K562 (cell line): ENCODE results near the gene EPHA2.

ENCODE experiments used
- BMI1 ChIP-seq: fragments of 150-350 bp; IDR thresholded peaks from 2 replicates; pipeline ENCODE4 v1.6.1; 2014; ENCODE audit warnings: low read length
- CHCHD3 ChIP-seq: fragments of 250-450 bp; sonication (Bioruptor Pico); IDR thresholded peaks from 2 replicates; pipeline ENCODE4 v2.1.2; 2022; ENCODE audit warnings: mild to moderate bottlenecking
- CTCF ChIP-seq, 3 experiments: IDR thresholded peaks in 2 of 3; conservative IDR thresholded peaks in 1 of 3; 2 replicates each; pipeline ENCODE4 v1.5.1; 2011 to 2012; ENCODE audit warnings: low read length in 3 of 3, mild to moderate bottlenecking in 3 of 3, control low read depth in 2 of 3, improper control_type of control experiment in 1 of 3, inconsistent platforms in 1 of 3, low read depth in 1 of 3, mixed read lengths in 1 of 3, moderate library complexity in 1 of 3; ENCODE audit not compliant: insufficient read depth in 2 of 3
- EP400 ChIP-seq: fragments of 450-650 bp; IDR thresholded peaks from 2 replicates; pipeline ENCODE4 v1.6.1; 2017; ENCODE audit warnings: antibody characterized with exemption, mild to moderate bottlenecking, moderate library complexity
- ESRRA ChIP-seq: fragments of 450-650 bp; IDR thresholded peaks from 2 replicates; pipeline ENCODE4 v1.6.1; 2014; ENCODE audit warnings: low read depth, mild to moderate bottlenecking, moderate library complexity, borderline replicate concordance
- FOXP1 ChIP-seq: sonication (generic); formaldehyde crosslinking; IDR thresholded peaks from 2 replicates; pipeline ENCODE4 v1.8.0; 2022; ENCODE audit warnings: mild to moderate bottlenecking, missing genetic modification reagents
- NRF1 ChIP-seq, 2 experiments: fragments of 450-650 bp; IDR thresholded peaks in 1 of 2; conservative IDR thresholded peaks in 1 of 2; 2 replicates each; pipeline ENCODE4 v1.6.1; 2014; ENCODE audit warnings: mild to moderate bottlenecking in 2 of 2
- POLR2A ChIP-seq: fragments of 450-650 bp; conservative IDR thresholded peaks from 2 replicates; pipeline ENCODE4 v1.6.1; 2016
- TAL1 ChIP-seq: fragments of 450-650 bp; IDR thresholded peaks from 2 replicates; pipeline ENCODE4 v1.6.1; 2016; ENCODE audit warnings: mild to moderate bottlenecking
- TCF7 ChIP-seq: sonication (generic); IDR thresholded peaks from 2 replicates; pipeline ENCODE4 v1.6.1; 2016; ENCODE audit warnings: antibody characterized with exemption, borderline replicate concordance
- TRIM28 ChIP-seq: fragments of 450-650 bp; IDR thresholded peaks from 2 replicates; pipeline ENCODE4 v1.6.1; 2017
- ZNF398 ChIP-seq: fragments of 250-450 bp; sonication (Bioruptor Pico); IDR thresholded peaks from 2 replicates; pipeline ENCODE4 v1.8.0; 2021; ENCODE audit warnings: moderate library complexity, mild to moderate bottlenecking, inconsistent platforms

- no peak for TF ChIP-seq CTCF (IDR thresholded peaks at IDR 0.05 in 2 of 3, conservative IDR thresholded peaks at IDR 0.05 in 1 of 3; ENCODE audit: insufficient read depth in 2 of 3, low read depth in 1 of 3, low read length in 3 of 3)
- no peak for TF ChIP-seq ESRRA
- no peak for TF ChIP-seq POLR2A
- no peak for TF ChIP-seq ZNF398 (CRISPR knock-in tag)
- no peak for TF ChIP-seq TAL1
- no peak for TF ChIP-seq NRF1 (conservative IDR thresholded peaks at IDR 0.05 in 1 of 2, IDR thresholded peaks at IDR 0.05 in 1 of 2)
- no peak for TF ChIP-seq BMI1
- TF ChIP-seq EP400 = no peak
- no peak for TF ChIP-seq CHCHD3 (CRISPR knock-in tag)
- no peak for TF ChIP-seq TRIM28
- TF ChIP-seq TCF7 = no peak
- no peak for TF ChIP-seq FOXP1
Observed at GRCh38 chr1:16199700-16200099, 43.8 kb upstream of the EPHA2 start.
